GM19193 (cell line): ENCODE measurements around the gene MIA2.

Experiments
- POLR2A ChIP-seq: IDR thresholded peaks from 4 replicates; pipeline ENCODE4 v1.6.1; 2011; ENCODE audit not compliant: insufficient read depth, insufficient read length; ENCODE audit errors: extremely low read depth

MIA2 gene

DNA sequence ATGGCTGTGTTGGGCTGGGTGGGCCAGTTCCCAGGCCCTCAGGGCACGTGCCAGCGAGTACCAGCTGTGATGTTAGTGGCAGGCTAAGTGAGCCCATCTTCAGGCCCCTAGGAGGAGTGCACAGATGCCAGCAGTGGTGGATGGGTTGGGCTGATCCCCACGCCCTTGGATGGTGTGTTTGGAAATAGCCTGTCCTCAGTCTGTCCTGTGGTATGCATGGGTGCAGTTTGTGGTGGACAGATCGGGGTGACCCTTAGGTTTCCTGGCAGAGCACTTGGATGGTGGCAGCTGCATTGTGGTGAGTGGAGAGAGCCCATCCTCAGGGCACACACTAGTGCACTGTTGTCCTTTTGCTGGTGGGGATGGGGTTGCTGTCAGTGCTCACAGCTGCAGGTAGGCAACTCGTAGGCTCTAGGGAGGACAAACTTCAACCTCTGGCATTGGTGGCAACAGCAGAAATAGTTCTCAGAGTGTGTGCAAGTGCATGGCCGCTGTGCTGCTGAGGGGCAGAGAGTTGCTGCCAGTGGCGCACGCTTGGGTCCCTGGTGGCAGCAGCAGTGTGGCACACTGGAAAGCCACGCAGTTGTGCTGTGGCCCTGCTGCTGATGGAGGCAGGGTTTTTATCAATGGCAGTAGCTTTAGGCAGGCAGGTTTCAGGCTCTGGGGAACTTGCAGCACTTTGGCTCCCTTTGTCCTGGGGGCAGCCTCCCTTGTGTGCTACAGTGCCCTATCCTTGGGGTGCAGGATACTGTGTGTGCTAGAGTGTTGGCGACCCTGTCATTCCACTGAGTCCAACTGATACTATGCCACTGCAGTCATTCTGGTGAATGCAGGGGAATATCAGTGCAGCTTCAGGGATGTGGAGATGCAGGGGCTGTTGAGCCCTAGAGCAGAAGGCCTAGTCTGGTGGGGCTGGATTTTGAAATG, 133.0 kb downstream of the MIA2 start:
- no peak for TF ChIP-seq POLR2A

DNA sequence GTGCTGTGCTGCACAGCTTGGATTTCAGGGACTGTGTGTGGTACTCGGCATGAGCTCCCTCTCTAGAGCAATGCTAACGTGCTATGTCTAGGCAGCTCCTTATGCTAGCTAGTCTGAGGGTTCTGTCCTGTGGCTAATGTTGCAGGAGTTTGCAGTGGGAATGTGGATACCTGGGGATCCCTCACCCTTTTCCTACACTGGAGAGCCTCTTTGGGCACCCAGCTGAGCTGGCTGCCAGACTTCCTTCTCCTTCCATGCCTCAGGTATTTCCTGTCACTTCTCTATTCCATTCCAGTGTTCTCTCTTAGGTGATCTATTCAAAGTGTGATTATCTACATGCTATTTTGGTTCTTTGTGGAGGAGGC, 133.7 kb downstream of the MIA2 start:
- no peak for TF ChIP-seq POLR2A

DNA sequence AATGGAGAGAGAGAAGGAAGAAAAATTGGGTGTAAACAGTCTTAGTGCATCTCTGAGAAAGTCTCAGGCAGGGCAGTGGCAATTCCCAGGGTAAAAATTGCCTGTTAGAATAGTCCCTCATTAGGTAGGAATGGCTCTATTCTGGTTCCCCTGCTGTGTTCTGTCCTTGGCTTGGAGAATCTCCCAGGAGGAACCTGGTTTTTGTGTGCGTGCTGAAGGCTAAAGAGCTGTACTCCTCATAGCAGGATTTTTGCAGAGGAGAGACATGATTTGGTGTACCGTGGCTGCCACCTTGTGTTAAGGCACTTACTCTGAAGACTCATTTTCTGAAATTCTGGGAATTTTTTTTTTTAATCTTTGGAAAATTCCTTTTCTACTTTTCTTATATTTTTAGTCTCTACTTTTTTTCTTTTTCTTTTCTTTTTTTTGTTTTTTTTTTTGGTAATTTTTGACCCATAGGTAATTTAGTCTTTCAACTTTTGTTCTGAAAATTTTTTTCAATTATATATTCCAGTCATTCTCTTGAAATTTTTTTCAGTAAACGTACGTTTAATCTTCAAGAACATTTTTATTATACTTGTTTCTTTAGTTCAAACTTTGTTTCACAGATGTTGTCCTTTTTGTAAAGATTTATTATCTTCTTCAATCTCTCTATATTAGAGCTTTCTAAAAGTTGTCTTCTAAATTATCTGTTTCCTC, 134.7 kb downstream of the MIA2 start:
- no peak for TF ChIP-seq POLR2A

- no peak for TF ChIP-seq POLR2A
Observed at GRCh38 chr14:39369029-39369428, 135.3 kb downstream of the MIA2 start.

GRCh38 chr14:39370415-39370814, 136.7 kb downstream of the MIA2 start:
- no peak for TF ChIP-seq POLR2A

DNA sequence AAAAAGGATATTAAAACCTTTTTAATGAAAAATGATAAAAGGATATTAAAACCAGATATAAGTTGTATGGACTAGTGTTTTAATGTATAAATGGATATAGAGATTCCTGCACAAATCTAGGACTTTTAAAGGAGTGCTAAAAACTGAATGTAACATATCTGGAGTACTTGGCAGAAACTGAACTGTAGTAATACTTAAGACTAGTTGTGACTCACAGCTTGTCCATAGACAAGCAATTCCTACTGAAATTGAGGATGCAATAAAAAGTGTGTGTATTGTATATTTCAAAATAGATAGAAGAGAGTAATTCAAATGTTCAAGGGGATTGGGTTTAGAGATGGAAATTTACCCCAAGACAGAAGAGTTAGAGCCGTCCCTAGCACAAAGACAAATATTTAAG, 138.9 kb downstream of the MIA2 start:
- TF ChIP-seq POLR2A = no peak

- TF ChIP-seq POLR2A = no peak
Observed at GRCh38 chr14:39374851-39375250, 141.1 kb downstream of the MIA2 start.

DNA sequence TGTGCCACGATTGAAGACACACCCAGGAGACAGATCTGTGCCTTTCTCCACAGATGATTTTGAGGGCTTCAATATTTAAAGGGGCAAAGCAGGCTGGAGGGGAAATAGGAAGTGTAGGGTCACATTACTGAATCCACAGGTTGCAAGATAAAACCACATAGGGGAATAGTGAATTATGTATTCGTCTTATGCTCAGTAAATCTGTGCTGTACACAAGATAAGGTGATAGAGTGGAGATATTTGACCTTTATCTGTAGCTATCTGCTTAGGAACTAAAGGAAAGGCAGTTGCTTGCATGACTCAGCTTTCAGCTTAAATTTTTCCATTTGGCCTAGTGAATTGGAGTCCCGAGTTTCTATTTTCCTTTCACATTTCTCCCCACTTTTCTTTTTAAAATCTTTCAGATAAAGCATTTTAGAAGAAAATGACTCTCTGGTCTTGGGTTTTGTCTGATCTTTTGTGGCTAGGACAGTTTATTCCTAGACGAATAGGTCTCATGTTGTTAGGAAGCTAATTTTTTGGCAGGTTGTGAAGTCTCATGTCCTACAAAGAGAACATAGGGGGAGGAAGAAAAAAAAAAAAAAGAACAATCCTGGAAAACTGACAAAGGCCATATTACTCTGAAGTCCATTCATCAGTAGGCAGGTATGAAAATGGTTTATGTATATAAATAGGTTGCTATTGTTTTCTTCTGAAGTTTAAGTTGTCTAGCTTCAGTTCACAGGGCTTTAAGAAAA, 143.1 kb downstream of the MIA2 start:
- TF ChIP-seq POLR2A = no peak

DNA sequence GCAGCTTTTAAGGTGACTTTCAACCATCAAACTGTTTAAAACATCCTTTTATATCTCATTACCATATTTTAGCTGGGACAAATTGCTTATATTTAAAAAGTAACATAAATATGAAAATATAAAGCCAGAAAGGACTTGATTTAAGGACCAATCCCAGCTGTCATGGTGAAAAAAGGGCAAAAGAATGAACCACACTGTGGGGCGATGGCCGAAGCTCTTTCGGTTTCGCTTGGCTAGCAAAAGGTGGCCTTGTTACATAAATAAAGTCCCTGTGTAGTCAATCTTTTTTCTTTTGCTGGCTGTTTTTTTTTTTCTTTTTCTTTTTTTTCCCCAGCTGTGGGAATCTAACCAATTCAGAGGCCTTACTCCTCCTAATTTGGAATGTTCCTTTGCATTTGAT, 147.7 kb downstream of the MIA2 start:
- TF ChIP-seq POLR2A = no peak

- no peak for TF ChIP-seq POLR2A
Observed at GRCh38 chr14:39382463-39382862, 148.7 kb downstream of the MIA2 start.

DNA sequence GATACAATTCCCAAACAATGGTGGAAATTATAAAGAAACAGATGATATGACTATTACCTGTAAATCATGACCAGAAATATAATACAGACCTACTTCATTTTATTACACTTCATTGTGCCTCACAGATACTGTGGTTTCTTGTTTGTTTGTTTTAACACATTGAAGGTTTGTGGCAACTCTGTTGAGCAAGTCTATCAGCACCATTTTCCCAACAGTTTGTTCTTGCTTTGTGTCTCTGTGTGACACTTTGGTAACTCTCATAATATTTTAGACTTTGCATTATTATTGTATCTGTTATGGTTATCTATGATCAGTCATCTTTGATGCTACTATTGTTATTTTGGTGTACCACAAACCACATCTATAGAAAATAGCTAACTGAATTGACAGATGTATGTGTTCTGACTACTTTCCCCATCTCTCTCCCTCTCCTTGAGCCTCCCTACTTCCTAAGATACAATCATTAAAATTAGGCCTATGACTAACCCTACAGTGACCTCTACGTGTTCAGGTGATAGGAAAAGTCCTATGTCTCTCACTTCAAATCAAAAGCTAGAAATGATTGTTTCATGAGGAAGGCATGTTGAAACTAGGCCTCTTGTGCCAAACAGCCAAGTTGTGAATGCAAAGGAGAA, 149.4 kb downstream of the MIA2 start:
- TF ChIP-seq POLR2A = no peak

DNA sequence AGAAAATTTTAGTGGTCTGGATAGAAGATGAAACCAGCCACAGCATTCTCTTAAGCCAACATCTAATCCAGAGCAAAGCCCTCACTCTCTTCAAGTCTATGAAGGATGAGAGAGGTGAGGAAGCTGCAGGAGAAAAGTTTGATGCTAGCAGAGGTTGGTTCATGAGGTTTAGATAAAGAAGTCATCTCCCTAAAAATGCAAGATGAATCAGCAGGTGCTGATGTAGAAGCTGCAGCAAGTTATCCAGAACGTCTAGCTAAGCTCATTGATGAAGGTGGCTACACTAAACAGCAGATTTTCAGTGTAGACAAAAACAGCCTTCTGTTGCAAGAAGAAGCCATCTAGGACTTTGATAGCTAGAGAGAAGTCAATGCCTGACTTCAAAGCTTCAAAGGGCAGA, 150.0 kb downstream of the MIA2 start:
- TF ChIP-seq POLR2A = no peak

DNA sequence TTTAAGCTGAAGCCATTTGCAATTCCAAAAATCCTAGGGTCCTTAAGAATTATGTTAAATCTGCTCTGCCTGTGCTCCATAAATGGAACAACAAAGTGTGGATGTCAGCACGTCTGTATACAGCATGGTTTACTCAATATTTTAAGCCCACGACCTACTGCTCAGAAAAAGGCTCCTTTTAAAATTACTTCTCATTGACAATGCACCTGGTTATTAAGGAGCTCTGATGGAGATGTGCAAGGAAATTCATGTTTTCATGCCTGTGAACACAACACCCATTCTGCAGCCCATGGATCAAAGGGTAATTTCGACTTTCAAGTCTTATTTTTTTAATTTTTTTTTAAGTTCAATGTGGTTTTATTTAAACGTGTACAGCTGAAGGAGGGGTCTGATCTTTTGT, 150.5 kb downstream of the MIA2 start:
- no peak for TF ChIP-seq POLR2A

- no peak for TF ChIP-seq POLR2A
Observed at GRCh38 chr14:39393289-39393688, 159.6 kb downstream of the MIA2 start.
